CD4-positive, CD25-positive, alpha-beta regulatory T cell (primary cell): ENCODE measurements around the gene GALNT10. TPM values are rescaled to one million over a fixed set of nuclear protein-coding genes. Genes with fewer than 3 reads are reported as not detected.

ENCODE experiments used
- ATAC-seq, 2 donors: fragments of 150-1000 bp; cut with Tn5 transposase; one replicate each; pipeline ENCODE4 v1.10.0; 2021; ENCODE audit warnings: low read depth in 2 of 2, moderate number of reproducible peaks in 2 of 2, moderate library complexity in 1 of 2
- DNase-seq, 3 donors: peaks; one replicate each; pipeline versions ENCODE4 v3.0.0 to v3.0.0-alpha.2; 2012 to 2022; ENCODE audit warnings: mixed read lengths in 1 of 3
- H3K27ac ChIP-seq: one replicate; pipeline ENCODE4 v1.7.0; 2013; ENCODE audit warnings: mild to moderate bottlenecking, low read length; ENCODE audit not compliant: insufficient read depth, poor library complexity, severe bottlenecking
- H3K27me3 ChIP-seq: one replicate; pipeline ENCODE4 v1.7.0; 2013; ENCODE audit warnings: low read length; ENCODE audit not compliant: control insufficient read depth, insufficient read depth
- H3K36me3 ChIP-seq: one replicate; pipeline ENCODE4 v1.7.0; 2013; ENCODE audit warnings: mild to moderate bottlenecking, low read length, moderate library complexity; ENCODE audit not compliant: control insufficient read depth, insufficient read depth
- H3K4me1 ChIP-seq: 2 replicates; pipeline ENCODE4 v1.7.0; 2013; ENCODE audit warnings: mild to moderate bottlenecking, low read length; ENCODE audit not compliant: insufficient read depth, control insufficient read depth, poor library complexity, severe bottlenecking
- H3K4me3 ChIP-seq: one replicate; pipeline ENCODE4 v1.7.0; 2013; ENCODE audit warnings: low read depth, mild to moderate bottlenecking, low read length, moderate library complexity
- H3K9me3 ChIP-seq, 2 experiments: 1 replicate in 1 of 2; 2 replicates in 1 of 2; pipeline ENCODE4 v1.7.0; 2013; ENCODE audit warnings: low read length in 2 of 2, mild to moderate bottlenecking in 1 of 2, moderate library complexity in 1 of 2; ENCODE audit not compliant: control insufficient read depth in 2 of 2
- H3K27ac Mint-ChIP-seq, 3 donors: one replicate each; pipeline ENCODE4 v1.8.0; 2020 to 2022; ENCODE audit warnings: mild to moderate bottlenecking in 3 of 3, mixed read lengths in 3 of 3, moderate library complexity in 2 of 3
- H3K27me3 Mint-ChIP-seq: one replicate; pipeline ENCODE4 v1.8.0; 2022; ENCODE audit warnings: mild to moderate bottlenecking, mixed read lengths
- H3K36me3 Mint-ChIP-seq: one replicate; pipeline ENCODE4 v1.8.0; 2020; ENCODE audit warnings: mixed read lengths
- H3K4me1 Mint-ChIP-seq, 4 donors: one replicate each; pipeline ENCODE4 v1.8.0; 2020 to 2022; ENCODE audit warnings: mixed read lengths in 4 of 4, mild to moderate bottlenecking in 1 of 4
- H3K4me3 Mint-ChIP-seq, 4 donors: one replicate each; pipeline ENCODE4 v1.8.0; 2020 to 2022; ENCODE audit warnings: mild to moderate bottlenecking in 4 of 4, mixed read lengths in 4 of 4, moderate library complexity in 3 of 4
- H3K9me3 Mint-ChIP-seq, 7 donors: one replicate each; pipeline ENCODE4 v1.8.0; 2020 to 2022; ENCODE audit warnings: mixed read lengths in 7 of 7, mild to moderate bottlenecking in 3 of 7, moderate library complexity in 2 of 7
- polyA plus RNA-seq, 4 donors: library from polyadenylated mRNA; unstranded; fragments of 300-500 nt; fragmentation: Illumina TruSeq; gene quantifications; one replicate each; pipeline ENCODE4 v1.2.3, GENCODE V29; 2021
- total RNA-seq: library from RNA; stranded (reverse); gene quantifications from one replicate; pipeline ENCODE4 v1.2.3, GENCODE V29; 2022

Gene GALNT10
- total and polyA plus RNA-seq, 5 donors from 2014 or later: 8.4 to 43.4 (median 15.9) TPM

DNA sequence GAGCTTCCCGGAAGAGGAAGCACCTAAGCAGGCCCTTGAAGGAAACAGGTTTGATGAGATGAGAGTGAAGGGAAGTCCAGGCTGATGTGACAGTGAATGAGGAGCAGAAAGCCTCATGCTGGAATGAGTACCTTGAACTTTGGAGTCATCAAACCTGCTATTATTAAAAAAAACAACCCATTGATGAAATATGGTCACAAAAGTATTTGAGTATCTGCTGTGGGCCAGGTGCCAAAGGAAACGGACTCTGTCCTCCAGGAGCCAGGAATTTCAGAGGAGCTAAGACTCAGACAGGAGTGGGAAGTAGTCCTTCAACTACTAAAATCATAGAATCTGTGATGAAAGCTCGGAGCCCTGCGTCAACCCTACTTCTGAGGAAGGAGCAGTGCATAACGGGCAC, 275.6 kb downstream of the GALNT10 start:
- peaks cover 0 to 2% (median 0%) of the 10 kb centered on the region in 7 donors for H3K9me3 Mint-ChIP-seq
- Histone ChIP-seq H3K27ac (no peak overlapping the region), H3K4me3 (no peak overlapping the region), H3K9me3 (no peaks in the 10 kb centered on the region), H3K27me3 (peaks cover 15% of the 10 kb centered on the region), H3K4me1 (peaks cover 3% of the 10 kb centered on the region), H3K36me3 (no peaks in the 10 kb centered on the region)
- peaks cover 30% of the 10 kb centered on the region for H3K27me3 Mint-ChIP-seq
- peaks cover 8% of the 10 kb centered on the region for H3K36me3 Mint-ChIP-seq
- DNase-seq (no peak), ATAC-seq (no peak)
- H3K4me1 Mint-ChIP-seq: peaks cover 0 to 15% (median 5%) of the 10 kb centered on the region in 4 donors
- H3K4me3 Mint-ChIP-seq: no peak overlapping the region
- H3K27ac Mint-ChIP-seq: peak overlapping the region in 1 of 3 donors; percentile 9

DNA sequence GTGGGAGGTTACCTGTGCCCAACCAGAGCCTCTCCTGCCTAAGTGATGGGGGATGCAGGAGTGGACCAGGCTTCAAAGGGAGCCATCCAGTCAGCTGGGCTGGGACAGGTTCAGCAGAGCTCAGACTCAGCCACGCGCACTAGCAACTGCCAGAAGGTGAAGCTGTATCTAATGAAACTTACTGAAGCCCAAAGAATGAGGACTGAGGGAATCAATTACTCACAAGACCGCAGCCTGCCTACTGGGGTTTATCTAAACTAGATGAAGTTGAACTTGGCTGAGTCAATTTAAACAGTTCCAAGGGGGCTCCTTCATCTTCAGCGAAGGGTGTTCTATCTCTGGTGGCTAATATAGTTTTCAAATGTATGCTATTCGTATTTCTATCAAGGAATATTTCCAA, 276.1 kb downstream of the GALNT10 start:
- Mint-ChIP-seq H3K4me1 (peaks cover under 1 to 19% (median 5%) of the 10 kb centered on the region in 4 donors), H3K27me3 (peaks cover 35% of the 10 kb centered on the region), H3K36me3 (peaks cover 6% of the 10 kb centered on the region), H3K4me3 (no peak overlapping the region), H3K27ac (no peak overlapping the region), H3K9me3 (peaks cover 0 to 2% (median 0%) of the 10 kb centered on the region in 7 donors)
- DNase-seq (no peak), ATAC-seq (no peak)
- Histone ChIP-seq H3K4me3 (no peak overlapping the region), H3K4me1 (peaks cover 3% of the 10 kb centered on the region), H3K27ac (no peak overlapping the region), H3K9me3 (no peaks in the 10 kb centered on the region), H3K27me3 (peaks cover 19% of the 10 kb centered on the region), H3K36me3 (no peaks in the 10 kb centered on the region)

DNA sequence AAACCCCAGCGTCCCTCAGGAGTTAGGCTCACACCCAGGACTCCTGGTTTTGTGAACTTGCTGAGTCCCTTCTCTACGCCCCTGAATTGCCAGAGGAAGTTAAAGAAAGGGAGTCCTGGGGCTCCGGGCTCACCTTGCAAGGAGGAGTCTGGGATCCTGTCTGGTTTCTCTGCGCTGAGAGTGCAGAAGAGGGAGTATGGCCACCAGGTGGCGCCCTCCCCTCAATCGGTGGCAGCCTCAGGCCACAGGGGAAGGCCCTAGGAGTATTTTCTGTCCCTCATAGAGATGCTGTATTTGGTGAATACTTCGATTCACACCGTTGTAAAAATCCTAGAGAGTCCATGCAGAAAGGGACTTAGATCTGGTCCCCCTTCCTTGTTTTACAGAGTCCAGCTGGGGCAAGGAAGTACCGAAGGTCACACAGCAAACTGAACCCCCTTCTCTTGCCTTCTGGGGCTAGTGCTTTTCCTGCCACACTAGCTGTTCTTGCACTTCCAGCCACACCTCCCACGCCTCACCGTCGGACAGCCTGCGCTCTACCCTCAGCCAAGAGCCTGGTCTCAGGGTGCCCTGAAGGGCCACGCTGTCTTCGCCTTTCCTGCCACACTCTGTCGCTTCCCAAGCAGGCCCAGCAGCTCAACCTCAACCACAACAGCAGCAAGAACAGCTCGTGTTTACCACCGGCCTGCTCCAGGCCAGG, 277.3 kb downstream of the GALNT10 start:
- no peak overlapping the region for H3K4me3 Mint-ChIP-seq
- Histone ChIP-seq H3K4me1 (peaks cover 6% of the 10 kb centered on the region), H3K27me3 (peaks cover 29% of the 10 kb centered on the region), H3K27ac (no peak overlapping the region), H3K4me3 (no peak overlapping the region), H3K36me3 (no peaks in the 10 kb centered on the region), H3K9me3 (no peaks in the 10 kb centered on the region)
- peaks cover 0 to 2% (median 0%) of the 10 kb centered on the region in 7 donors for H3K9me3 Mint-ChIP-seq
- H3K4me1 Mint-ChIP-seq: peaks cover 6 to 24% (median 7%) of the 10 kb centered on the region in 4 donors
- H3K27ac Mint-ChIP-seq: no peak overlapping the region
- DNase-seq (peak; percentile 48 to 64 (median 58)), ATAC-seq (peak; percentile 74 to 76)
- no peaks in the 10 kb centered on the region for H3K36me3 Mint-ChIP-seq
- peaks cover 45% of the 10 kb centered on the region for H3K27me3 Mint-ChIP-seq

DNA sequence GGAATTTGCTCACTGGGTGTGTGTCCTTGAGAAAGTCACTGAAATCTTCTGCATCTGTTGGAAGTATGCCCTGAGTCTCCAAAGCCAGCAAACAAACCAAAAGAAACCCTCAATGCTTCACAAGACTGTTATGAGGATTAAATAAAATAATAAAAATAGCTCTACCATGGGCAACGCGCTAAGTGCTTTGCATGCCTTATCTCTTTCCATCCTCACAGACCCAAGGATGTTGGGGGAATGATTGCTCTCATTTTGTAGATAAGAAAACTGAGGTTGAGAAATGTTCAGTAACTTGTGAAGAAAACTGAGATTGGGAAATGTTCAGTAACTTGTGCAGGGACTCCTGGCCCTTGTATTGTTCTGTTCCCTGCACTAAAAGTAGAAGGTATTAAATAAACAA, 279.6 kb downstream of the GALNT10 start:
- H3K27ac Mint-ChIP-seq: no peak overlapping the region
- DNase-seq: no peak
- H3K4me3 Mint-ChIP-seq: no peak overlapping the region
- Histone ChIP-seq H3K4me3 (no peak overlapping the region), H3K4me1 (peaks cover 28% of the 10 kb centered on the region), H3K27me3 (peaks cover 45% of the 10 kb centered on the region), H3K27ac (no peak overlapping the region), H3K9me3 (no peaks in the 10 kb centered on the region), H3K36me3 (no peaks in the 10 kb centered on the region)
- ATAC-seq: no peak
- H3K36me3 Mint-ChIP-seq: no peaks in the 10 kb centered on the region
- peaks cover 6 to 46% (median 27%) of the 10 kb centered on the region in 4 donors for H3K4me1 Mint-ChIP-seq
- H3K9me3 Mint-ChIP-seq: peaks cover 0 to 8% (median 0%) of the 10 kb centered on the region in 7 donors
- H3K27me3 Mint-ChIP-seq: peaks cover 69% of the 10 kb centered on the region

Other genes with a start within 250 kb of the GALNT10 start
- gene FAM114A2, start 151.8 kb upstream of the GALNT10 start, total RNA-seq: 23.7 TPM
- 10 to 100 TPM; 19.1 to 26.6 (median 21.2) TPM for gene FAM114A2, start 151.8 kb upstream of the GALNT10 start, polyA plus RNA-seq
- 15.2 TPM for gene MFAP3, start 151.8 kb upstream of the GALNT10 start, total RNA-seq
- 1 to 10 TPM; 3.4 to 6.4 (median 6.3) TPM for gene MFAP3, start 151.8 kb upstream of the GALNT10 start, polyA plus RNA-seq